Activated CD8-positive, alpha-beta memory T cell treated with anti-CD3 and anti-CD28 coated beads, Interleukin-2, amount 50 U/mL, for 1 hour (primary cell): ENCODE data around the gene AGBL4.
"Not testable (repeated sequence)": the region's sequence is repeated elsewhere in the genome, so short reads cannot be mapped to it uniquely, and the experiment has no call there.

Experiments
- DNase-seq: peaks from one replicate; pipeline ENCODE4 v3.0.0-alpha.2; 2020; ENCODE audit errors: extremely low read depth

Gene AGBL4

GRCh38 chr1:49306507-49307070, 717.2 kb downstream of the AGBL4 start:
- no peak for DNase-seq

GRCh38 chr1:49302400-49302799, 721.4 kb downstream of the AGBL4 start:
- DNase-seq, result not testable (repeated sequence)

GRCh38 chr1:49298304-49298703, 725.5 kb downstream of the AGBL4 start:
- no peak for DNase-seq

DNA sequence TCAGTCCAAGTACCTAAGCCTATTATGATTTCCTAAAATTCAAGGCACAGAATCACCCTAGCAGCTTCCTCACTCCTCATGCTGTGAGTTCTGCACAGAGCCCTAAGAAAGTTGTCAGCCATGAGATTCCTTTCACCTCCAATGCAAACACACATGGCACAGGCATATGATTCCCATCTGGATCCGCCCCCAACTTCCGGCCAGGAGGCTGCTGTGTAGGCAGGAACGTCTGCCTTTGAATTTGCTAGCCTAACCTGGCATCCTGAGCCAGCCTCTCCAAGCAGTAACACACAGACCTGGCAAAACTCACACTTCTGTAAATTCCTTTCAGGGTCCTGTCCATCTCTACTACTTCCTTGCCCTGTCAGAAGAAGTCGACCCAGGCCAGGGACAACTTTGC, 726.0 kb downstream of the AGBL4 start:
- DNase-seq, result no peak

DNA sequence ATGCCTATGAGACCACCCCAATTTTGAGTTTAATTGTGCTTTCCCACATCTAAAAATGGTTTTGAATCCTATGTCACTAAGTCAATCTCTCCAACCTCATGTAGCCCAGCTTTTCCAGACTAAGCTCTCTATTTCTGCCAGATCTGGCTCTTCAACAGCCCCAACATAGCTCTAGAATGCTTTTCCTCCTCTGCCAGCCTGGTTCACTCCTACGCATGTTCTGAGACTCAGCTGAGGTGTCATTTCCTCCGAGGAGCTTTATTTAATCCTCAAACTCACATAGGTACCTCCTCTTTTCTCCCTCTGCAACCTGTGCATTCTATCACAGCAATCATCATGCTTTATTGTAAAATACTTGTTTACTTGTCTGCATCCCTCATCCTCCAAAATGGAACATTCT, 729.2 kb downstream of the AGBL4 start:
- no peak for DNase-seq

DNA sequence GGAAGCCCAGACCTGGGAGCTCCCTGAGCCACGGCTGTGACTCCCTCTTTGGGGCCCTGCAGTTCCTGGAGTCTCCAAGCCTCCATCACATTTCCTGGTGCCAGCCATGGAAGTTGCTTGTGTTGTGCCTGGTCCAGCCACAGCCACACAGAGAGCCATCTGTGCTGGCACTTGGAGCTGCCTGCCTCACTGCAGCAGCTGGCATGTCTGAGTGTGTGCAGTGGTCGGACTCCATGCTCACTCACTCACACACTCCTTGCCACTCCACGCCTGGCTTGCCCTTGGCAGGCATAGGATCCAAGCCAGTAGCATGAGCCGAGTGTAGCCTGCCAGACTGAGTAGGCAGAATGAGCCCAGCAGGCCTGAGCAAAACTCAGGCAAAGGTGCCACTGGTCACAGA, 730.7 kb downstream of the AGBL4 start:
- DNase-seq, result no peak

- DNase-seq, result not testable (repeated sequence)
Observed at GRCh38 chr1:49257211-49258049, 766.3 kb downstream of the AGBL4 start.

GRCh38 chr1:49252917-49253316, 770.8 kb downstream of the AGBL4 start:
- DNase-seq, result no peak

GRCh38 chr1:49251019-49251784, 772.6 kb downstream of the AGBL4 start:
- no peak for DNase-seq

GRCh38 chr1:49240709-49241221, 783.0 kb downstream of the AGBL4 start:
- no peak for DNase-seq

GRCh38 chr1:49234988-49235387, 788.8 kb downstream of the AGBL4 start:
- no peak for DNase-seq

DNA sequence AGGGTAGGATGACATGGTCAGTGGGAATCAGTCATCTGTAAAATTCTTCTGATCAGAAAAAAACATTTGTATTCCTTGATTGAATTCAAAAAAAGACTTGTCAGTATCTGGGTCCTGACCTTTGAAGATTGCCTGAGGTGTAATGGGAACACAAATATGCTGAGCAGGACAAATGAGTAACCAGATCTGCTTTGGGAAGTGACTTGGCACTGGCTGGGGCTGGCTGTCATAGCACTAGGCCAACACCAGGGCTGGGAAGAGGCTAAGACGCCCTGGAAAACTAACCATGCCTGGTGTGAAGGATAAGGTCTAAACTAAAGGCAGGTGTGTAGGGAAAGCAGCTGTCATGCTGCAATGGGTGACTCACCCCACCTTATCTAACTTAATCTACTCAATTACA, 794.2 kb downstream of the AGBL4 start:
- DNase-seq, result no peak

DNA sequence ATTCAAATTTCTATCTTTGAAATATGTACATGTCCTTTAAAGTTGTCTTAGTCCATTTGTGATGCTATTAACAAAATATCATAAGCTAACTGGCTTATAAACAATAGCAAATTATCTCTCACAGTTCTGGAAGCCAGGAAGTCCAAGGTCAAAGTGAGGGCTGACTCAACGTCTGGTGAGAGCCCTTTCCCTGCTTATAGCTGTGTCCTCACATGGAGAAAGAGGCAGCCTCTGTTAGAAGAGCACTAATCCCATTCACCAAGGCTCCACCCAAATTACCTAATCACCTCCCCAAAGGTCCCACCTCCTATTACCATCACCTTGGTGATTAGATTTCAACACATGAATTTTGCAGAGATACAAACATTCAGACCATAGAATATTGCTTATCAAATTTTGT, 797.0 kb downstream of the AGBL4 start:
- no peak for DNase-seq

- DNase-seq, result no peak
Observed at GRCh38 chr1:49225464-49225863, 798.3 kb downstream of the AGBL4 start.

DNA sequence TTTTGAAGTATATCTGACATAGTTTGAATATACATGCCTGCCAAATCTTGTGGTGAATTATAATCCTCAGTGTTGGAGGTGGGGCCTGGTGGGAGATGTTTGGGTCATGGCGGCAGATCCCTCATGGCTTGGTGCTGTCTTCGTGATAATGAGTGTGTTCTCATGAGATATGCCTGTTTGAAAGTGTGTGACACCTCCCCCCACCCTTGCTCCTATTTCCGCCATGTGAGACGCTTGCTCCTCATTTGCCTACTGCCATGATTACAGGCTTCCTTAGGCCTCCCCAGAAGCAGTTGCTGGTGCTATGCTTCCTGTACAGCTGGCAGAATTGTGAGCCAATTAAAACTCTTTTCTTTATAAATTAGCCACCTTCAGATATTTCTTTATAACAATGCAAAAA, 810.5 kb downstream of the AGBL4 start:
- no peak for DNase-seq

DNA sequence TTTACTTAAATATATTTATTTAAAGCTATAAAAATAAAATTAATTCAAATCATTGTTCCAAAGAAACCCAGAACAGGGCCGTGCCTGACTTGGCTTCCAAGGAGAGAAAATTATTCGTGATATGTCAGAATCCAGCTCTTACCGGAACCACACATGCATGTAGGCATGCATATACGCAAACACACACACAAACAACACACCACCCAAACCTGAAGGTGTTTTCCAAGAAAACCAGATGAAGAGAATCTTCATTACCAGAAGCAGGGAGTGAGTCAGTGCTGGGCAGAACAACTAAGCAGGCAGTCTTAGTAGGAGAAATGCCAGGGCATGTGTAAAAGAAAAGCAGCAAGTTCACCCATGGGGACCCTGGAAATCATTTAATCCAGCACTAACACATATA, 815.0 kb downstream of the AGBL4 start:
- DNase-seq, result no peak

GRCh38 chr1:49204720-49205119, 819.0 kb downstream of the AGBL4 start:
- no peak for DNase-seq

DNA sequence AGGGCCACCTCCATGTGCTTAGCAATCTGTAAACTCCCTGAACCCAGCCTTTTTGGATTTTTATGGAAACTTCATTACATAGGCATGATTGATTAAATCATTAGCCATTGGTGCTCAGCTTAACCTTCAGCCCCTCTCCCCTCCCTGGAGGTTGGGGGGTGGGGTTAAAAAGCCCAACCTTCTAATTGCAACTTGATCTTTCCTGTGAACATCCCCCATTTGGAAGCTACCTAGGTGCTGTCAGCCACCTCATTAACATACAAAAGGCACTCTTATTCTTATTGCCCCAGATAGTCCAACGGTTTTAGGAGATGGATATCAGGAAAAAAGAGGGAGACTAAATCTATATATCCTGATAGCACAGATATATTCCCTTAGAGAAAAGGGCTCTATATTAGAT, 823.0 kb downstream of the AGBL4 start:
- no peak for DNase-seq

DNA sequence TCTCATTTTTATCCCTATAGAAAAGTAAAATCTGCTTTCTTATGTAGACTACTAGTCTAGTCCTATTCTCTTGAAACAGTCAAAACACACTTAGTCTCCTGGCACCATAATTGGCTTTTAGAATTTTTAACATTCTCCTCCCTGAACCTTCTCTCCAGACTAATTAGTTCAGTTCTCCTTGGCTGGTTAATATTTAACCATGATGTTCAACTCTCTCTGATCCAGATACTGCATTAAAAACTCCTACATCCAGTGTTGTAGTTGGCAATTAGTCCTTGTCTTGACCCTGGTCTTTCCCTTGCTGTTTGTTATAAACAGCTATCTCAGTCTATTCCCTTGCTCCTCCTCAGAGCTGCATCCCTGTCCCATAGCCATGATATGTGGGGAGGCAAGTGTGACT, 824.2 kb downstream of the AGBL4 start:
- DNase-seq, result no peak

GRCh38 chr1:49197081-49197480, 826.7 kb downstream of the AGBL4 start:
- no peak for DNase-seq

DNA sequence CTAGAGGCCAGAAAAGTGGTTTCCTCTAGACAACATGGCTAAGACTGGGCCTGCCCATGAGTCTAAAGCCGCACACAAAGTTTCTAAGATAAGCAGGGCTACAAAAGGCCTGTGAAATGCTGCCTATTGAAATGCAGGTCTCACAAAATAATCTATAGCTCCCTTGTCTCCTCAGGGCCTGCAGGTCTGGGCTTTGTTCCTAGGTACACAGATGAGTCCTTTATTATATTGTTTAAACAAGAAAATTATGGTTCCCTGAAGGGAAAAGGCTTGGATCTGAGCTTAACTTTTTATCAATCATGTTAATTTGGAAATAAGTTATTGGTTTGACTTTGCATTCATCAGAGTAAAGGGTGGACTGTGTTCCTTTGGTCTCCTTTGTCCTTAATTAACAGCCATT, 833.6 kb downstream of the AGBL4 start:
- no peak for DNase-seq

GRCh38 chr1:49187056-49187455, 836.7 kb downstream of the AGBL4 start:
- no peak for DNase-seq
